Measurements from ENCODE around the gene CD6.

GRCh38 chr11:61009392-61010275 is 38.2 kb downstream of the CD6 start:
- TF ChIP-seq YY1 (IDR thresholded peaks at IDR 0.05; ENCODE audit: insufficient read depth, insufficient read length) (no peak), SUZ12 (IDR thresholded peaks at IDR 0.05; ENCODE audit: extremely low read depth, insufficient read depth, insufficient read length) (no peak), ZNF274 (IDR thresholded peaks at IDR 0.05; ENCODE audit: low read depth, low read length) (no peak)
